HG03469 (cell line): ENCODE data around the gene DELE1.

ENCODE experiments used
- ATAC-seq: cut with Tn5 transposase; IDR thresholded peaks from one replicate; pipeline ENCODE4 v1.9.1; 2021; ENCODE audit warnings: mild to moderate bottlenecking, moderate library complexity, moderate number of reproducible peaks; ENCODE audit not compliant: unreplicated experiment

DELE1 gene

DNA sequence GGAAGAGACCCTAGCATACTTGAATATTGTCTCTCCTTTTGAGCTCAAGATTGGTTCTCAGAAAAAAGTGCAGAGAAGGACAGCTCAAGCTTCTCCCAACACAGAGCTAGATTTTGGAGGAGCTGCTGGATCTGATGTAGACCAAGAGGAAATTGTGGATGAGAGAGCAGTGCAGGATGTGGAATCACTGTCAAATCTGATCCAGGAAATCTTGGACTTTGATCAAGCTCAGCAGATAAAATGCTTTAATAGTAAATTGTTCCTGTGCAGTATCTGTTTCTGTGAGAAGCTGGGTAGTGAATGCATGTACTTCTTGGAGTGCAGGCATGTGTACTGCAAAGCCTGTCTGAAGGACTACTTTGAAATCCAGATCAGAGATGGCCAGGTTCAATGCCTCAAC, 54.7 kb downstream of the DELE1 start:
- ATAC-seq: no peak

DNA sequence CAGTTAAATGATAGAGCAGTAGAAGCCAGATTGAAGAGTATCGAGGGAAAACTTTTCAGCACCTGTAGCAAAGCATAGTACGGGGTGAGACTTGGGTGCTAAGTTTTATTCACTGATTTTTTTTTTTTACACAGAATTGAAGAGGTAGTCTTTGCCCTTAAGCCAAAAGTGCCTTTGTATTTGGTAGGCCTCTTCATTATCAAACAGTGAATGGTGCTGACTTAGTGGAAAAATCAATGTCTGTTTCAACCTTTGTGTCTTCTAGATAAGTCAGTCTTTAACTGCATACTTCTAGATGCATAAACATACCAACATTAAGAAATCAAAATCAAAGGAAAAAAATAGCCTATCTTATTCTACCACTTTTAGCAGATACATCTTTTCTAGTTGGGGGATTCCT, 59.0 kb downstream of the DELE1 start:
- ATAC-seq: no peak

DNA sequence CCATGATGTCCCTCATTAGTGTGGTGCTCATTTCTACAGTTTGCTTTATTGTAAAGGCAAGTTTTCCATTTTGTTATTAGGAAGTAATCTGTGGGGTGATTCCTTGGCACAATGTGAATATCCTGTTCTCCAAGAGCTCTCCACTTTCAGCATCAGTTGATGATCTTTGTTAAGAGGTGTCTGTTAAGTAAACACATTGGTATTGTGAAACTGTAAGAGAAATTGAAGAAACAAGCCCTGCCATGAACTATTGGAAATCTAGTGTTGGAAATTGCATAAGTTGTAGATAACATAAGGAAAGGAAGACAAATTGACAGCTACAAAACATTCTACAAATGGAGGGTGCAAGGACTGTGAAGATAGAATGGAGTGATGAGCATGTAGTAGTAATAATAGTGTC, 62.4 kb downstream of the DELE1 start:
- no peak for ATAC-seq

DNA sequence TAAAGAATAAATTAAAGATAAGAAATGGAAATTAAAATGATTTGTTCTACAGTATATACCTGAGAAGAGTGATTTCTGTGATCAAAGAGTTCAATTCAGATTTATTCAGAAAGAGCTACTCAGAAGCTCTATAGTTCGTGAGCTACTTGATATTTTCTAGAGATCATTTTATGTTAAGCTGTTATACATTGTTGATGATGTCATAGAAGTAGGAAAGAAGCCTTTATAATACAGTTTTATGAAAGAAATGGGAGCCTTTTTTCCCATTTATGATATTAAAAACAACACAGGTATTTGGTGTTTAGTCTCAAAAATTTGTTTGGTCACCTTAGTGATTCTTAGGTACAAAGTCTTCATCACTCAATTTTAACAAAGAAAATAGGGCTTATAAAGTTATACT, 66.0 kb downstream of the DELE1 start:
- no peak for ATAC-seq
